ENCODE measurements around the gene NRBF2.

Gene NRBF2

DNA sequence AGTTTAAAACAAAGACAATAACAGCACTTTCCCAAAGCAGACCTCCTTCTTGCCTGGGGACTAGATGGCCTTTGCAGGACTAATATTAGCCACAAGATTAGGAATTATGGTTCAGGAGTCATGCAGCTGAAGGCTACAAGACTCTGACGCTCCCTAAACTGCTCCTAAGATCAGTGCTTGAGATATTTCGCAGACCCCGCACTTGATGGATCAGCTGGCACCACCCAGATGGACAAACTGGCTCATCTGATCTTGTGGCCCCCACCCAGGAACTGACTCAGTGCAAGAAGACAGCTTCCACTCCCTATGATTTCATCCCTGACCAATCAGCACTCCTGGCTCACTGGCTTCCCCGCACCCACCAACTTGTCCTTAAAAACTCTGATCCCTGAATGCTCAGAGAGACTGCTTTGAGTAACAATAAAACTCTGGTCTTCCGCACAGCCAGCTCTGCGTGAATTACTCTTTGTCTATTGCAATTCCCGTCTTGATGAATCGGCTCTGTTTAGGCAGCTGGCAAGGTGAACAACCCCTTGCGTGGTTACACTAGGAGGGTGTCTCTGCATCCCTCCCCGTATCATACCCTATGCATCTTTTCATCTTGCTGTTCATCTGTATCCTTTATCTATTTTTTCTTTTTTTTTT lies 26.9 kb upstream of the NRBF2 start:
- Histone ChIP-seq H3K23ac (ENCODE audit: low read length) (no peak overlapping the region), H4K91ac (ENCODE audit: low read depth, low read length) (no peak overlapping the region), H3K27me3 (ENCODE audit: insufficient read depth, low read length) (no peaks in the 10 kb centered on the region), H3K4me3 (ENCODE audit: low read depth, low read length) (no peak overlapping the region), H3K9me3 (ENCODE audit: insufficient read depth, low read depth, low read length) (no peaks in the 10 kb centered on the region), H2AK5ac (ENCODE audit: low read length) (no peak overlapping the region), H3K79me2 (ENCODE audit: control insufficient read depth, insufficient read depth, low read length, poor library complexity) (no peaks in the 10 kb centered on the region), H2BK5ac (ENCODE audit: low read depth, low read length, poor library complexity) (no peak overlapping the region), H3K79me1 (ENCODE audit: low read length) (no peaks in the 10 kb centered on the region), H3K4ac (ENCODE audit: low read depth, low read length) (no peak overlapping the region), H2BK120ac (ENCODE audit: insufficient read depth, low read length, poor library complexity) (no peak overlapping the region), H3K14ac (ENCODE audit: low read length) (no peak overlapping the region), H3K36me3 (ENCODE audit: control insufficient read depth in 1 of 2, insufficient read depth in 2 of 2, low read length in 2 of 2) (no peaks in the 10 kb centered on the region), H3K9ac (ENCODE audit: low read length) (no peak overlapping the region), H3K27ac (ENCODE audit: low read depth, low read length) (no peak overlapping the region), H4K8ac (ENCODE audit: low read depth, low read length) (no peak overlapping the region), H4K12ac (ENCODE audit: low read depth, low read length) (no peak overlapping the region), H2BK12ac (ENCODE audit: low read length) (no peak overlapping the region), H2AFZ (ENCODE audit: insufficient read depth, low read length, poor library complexity) (no peak overlapping the region), H3K18ac (ENCODE audit: low read length) (no peak overlapping the region), H3K4me2 (ENCODE audit: low read length) (no peak overlapping the region), H3K4me1 (ENCODE audit: control insufficient read depth in 1 of 2, insufficient read depth in 2 of 2, low read length in 2 of 2) (peaks cover 0 to 4% of the 10 kb centered on the region in 2 experiments)
- WGBS (ENCODE audit: extremely low coverage, insufficient coverage, insufficient read length): no CpG with 5 or more reads among the region's 10 CpGs
- no peak for DNase-seq

DNA sequence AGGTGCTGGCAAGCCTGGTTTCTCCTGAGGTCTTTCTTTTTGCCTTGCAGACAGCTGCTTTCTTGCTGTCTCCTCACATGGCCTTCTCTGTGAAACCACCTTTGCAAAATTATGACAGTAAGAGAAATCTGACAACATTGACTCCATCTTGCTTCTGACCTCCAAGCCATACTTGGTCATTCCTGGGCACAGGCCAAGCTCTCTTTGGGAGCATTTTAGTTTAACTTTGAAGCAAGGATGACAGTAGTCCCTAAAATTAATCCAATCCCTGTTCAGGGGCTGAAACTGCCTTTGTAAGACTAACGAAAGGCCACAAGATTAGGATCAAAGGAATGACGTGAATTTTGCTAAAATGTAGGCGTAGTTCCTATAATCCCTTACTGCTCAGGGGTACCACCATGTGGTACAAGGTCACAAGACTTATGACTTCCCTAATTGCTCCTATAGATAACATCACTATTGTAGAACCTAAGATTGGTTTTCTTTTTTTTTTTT lies 25.1 kb upstream of the NRBF2 start:
- Histone ChIP-seq H3K9me3 (ENCODE audit: insufficient read depth, low read depth, low read length) (no peaks in the 10 kb centered on the region), H4K91ac (ENCODE audit: low read depth, low read length) (no peak overlapping the region), H3K27ac (ENCODE audit: low read depth, low read length) (no peak overlapping the region), H2BK12ac (ENCODE audit: low read length) (no peak overlapping the region), H3K23ac (ENCODE audit: low read length) (no peak overlapping the region), H3K4me1 (ENCODE audit: control insufficient read depth in 1 of 2, insufficient read depth in 2 of 2, low read length in 2 of 2) (peaks cover 0 to 4% of the 10 kb centered on the region in 2 experiments), H3K9ac (ENCODE audit: low read length) (no peak overlapping the region), H3K4ac (ENCODE audit: low read depth, low read length) (no peak overlapping the region), H2BK120ac (ENCODE audit: insufficient read depth, low read length, poor library complexity) (no peak overlapping the region), H3K79me2 (ENCODE audit: control insufficient read depth, insufficient read depth, low read length, poor library complexity) (no peaks in the 10 kb centered on the region), H2AFZ (ENCODE audit: insufficient read depth, low read length, poor library complexity) (no peak overlapping the region), H3K4me3 (ENCODE audit: low read depth, low read length) (no peak overlapping the region), H4K8ac (ENCODE audit: low read depth, low read length) (no peak overlapping the region), H3K27me3 (ENCODE audit: insufficient read depth, low read length) (no peaks in the 10 kb centered on the region), H3K79me1 (ENCODE audit: low read length) (no peaks in the 10 kb centered on the region), H2AK5ac (ENCODE audit: low read length) (no peak overlapping the region), H4K12ac (ENCODE audit: low read depth, low read length) (no peak overlapping the region), H3K36me3 (ENCODE audit: control insufficient read depth in 1 of 2, insufficient read depth in 2 of 2, low read length in 2 of 2) (no peaks in the 10 kb centered on the region), H2BK5ac (ENCODE audit: low read depth, low read length, poor library complexity) (no peak overlapping the region), H3K4me2 (ENCODE audit: low read length) (no peak overlapping the region), H3K14ac (ENCODE audit: low read length) (no peak overlapping the region), H3K18ac (ENCODE audit: low read length) (no peak overlapping the region)
- peak in 1 of 2 donors; percentile 65 for DNase-seq
- WGBS (ENCODE audit: extremely low coverage, insufficient coverage, insufficient read length): no CpG with 5 or more reads among the region's 3 CpGs

DNA sequence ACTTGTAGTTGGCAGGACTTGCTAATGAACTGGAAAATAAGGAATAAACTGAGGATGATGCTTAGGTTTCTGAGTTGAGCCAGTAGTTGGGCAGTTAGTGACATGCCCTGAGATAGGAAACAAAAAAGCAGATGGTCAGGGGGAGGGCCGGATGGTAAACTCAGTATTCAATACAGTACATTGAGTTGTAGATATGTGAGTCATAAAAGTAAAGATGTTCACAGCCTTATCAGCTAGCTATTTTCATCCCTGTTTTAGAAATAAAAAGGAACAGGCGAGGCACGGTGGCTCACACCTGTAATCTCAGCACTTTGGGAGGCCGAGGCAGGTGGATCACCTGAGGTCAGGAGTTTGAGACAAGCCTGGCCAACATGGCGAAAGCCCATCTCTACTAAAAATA lies 22.2 kb upstream of the NRBF2 start:
- Histone ChIP-seq H2BK12ac (ENCODE audit: low read length) (no peak overlapping the region), H3K4me3 (ENCODE audit: low read depth, low read length) (no peak overlapping the region), H2AK5ac (ENCODE audit: low read length) (no peak overlapping the region), H3K36me3 (ENCODE audit: control insufficient read depth in 1 of 2, insufficient read depth in 2 of 2, low read length in 2 of 2) (no peaks in the 10 kb centered on the region), H3K18ac (ENCODE audit: low read length) (no peak overlapping the region), H3K9ac (ENCODE audit: low read length) (no peak overlapping the region), H4K91ac (ENCODE audit: low read depth, low read length) (no peak overlapping the region), H3K14ac (ENCODE audit: low read length) (no peak overlapping the region), H3K9me3 (ENCODE audit: insufficient read depth, low read depth, low read length) (no peaks in the 10 kb centered on the region), H4K12ac (ENCODE audit: low read depth, low read length) (no peak overlapping the region), H3K4me2 (ENCODE audit: low read length) (no peak overlapping the region), H4K8ac (ENCODE audit: low read depth, low read length) (no peak overlapping the region), H2AFZ (ENCODE audit: insufficient read depth, low read length, poor library complexity) (no peak overlapping the region), H3K4ac (ENCODE audit: low read depth, low read length) (no peak overlapping the region), H3K79me2 (ENCODE audit: control insufficient read depth, insufficient read depth, low read length, poor library complexity) (no peaks in the 10 kb centered on the region), H3K4me1 (ENCODE audit: control insufficient read depth in 1 of 2, insufficient read depth in 2 of 2, low read length in 2 of 2) (peaks cover 0 to 6% of the 10 kb centered on the region in 2 experiments), H3K27ac (ENCODE audit: low read depth, low read length) (no peak overlapping the region), H3K79me1 (ENCODE audit: low read length) (peaks cover 4% of the 10 kb centered on the region), H3K27me3 (ENCODE audit: insufficient read depth, low read length) (no peaks in the 10 kb centered on the region), H3K23ac (ENCODE audit: low read length) (no peak overlapping the region), H2BK5ac (ENCODE audit: low read depth, low read length, poor library complexity) (no peak overlapping the region), H2BK120ac (ENCODE audit: insufficient read depth, low read length, poor library complexity) (no peak overlapping the region)
- WGBS (ENCODE audit: extremely low coverage, insufficient coverage, insufficient read length): no CpG with 5 or more reads among the region's 5 CpGs
- no peak for DNase-seq

DNA sequence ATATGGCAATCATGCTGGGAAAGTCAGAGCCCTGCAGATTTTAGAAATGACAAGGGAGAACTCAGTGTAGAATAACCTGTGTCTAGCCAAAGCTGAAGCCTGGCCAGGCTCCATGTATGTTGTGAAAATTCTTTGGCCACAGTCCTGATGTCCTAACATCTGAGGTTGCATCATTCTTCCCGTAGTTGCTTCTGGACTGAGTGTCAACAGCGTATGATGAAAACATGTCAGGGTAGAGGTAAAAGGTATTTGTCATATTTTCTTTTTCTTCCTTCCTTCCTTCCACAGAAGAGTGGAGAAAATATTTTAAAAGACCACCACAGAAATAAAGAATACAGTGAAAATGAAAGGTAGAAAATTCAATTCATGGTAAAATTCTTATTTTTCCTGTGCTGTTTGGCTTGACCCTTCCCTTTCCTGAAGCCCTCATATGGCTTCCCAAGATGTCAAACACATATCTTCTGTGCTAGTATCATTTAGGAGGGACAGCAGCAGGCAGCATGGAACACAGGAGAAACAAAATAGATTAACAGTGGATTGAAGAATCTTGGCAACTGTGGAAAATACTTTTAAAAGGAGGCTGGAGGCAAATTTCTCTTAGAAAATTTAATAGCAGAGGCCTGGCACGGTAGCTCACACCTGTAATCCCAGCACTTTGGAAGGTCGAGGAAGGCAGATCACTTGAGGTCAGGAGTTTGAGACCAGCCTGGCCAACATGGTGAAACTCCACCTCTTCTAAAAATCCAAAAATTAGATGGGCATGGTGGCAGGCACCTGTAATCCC lies 18.9 kb upstream of the NRBF2 start:
- Histone ChIP-seq H3K27me3 (ENCODE audit: insufficient read depth, low read length) (no peaks in the 10 kb centered on the region), H4K12ac (ENCODE audit: low read depth, low read length) (no peak overlapping the region), H3K18ac (ENCODE audit: low read length) (no peak overlapping the region), H2BK120ac (ENCODE audit: insufficient read depth, low read length, poor library complexity) (peak overlapping the region; percentile 22), H2AFZ (ENCODE audit: insufficient read depth, low read length, poor library complexity) (no peak overlapping the region), H4K8ac (ENCODE audit: low read depth, low read length) (no peak overlapping the region), H3K14ac (ENCODE audit: low read length) (no peak overlapping the region), H2BK12ac (ENCODE audit: low read length) (peak overlapping the region; percentile 31), H3K36me3 (ENCODE audit: control insufficient read depth in 1 of 2, insufficient read depth in 2 of 2, low read length in 2 of 2) (no peaks in the 10 kb centered on the region), H3K27ac (ENCODE audit: low read depth, low read length) (no peak overlapping the region), H2AK5ac (ENCODE audit: low read length) (no peak overlapping the region), H3K4me3 (ENCODE audit: low read depth, low read length) (no peak overlapping the region), H4K91ac (ENCODE audit: low read depth, low read length) (peak overlapping the region; percentile 55), H3K4ac (ENCODE audit: low read depth, low read length) (no peak overlapping the region), H2BK5ac (ENCODE audit: low read depth, low read length, poor library complexity) (no peak overlapping the region), H3K79me2 (ENCODE audit: control insufficient read depth, insufficient read depth, low read length, poor library complexity) (no peaks in the 10 kb centered on the region), H3K23ac (ENCODE audit: low read length) (no peak overlapping the region), H3K79me1 (ENCODE audit: low read length) (peaks cover 7% of the 10 kb centered on the region), H3K4me1 (ENCODE audit: control insufficient read depth in 1 of 2, insufficient read depth in 2 of 2, low read length in 2 of 2) (peaks cover 0 to 2% of the 10 kb centered on the region in 2 experiments), H3K9ac (ENCODE audit: low read length) (no peak overlapping the region), H3K9me3 (ENCODE audit: insufficient read depth, low read depth, low read length) (no peaks in the 10 kb centered on the region), H3K4me2 (ENCODE audit: low read length) (no peak overlapping the region)
- DNase-seq: peak; percentile 83 to 93
- no CpG with 5 or more reads among the region's 4 CpGs for WGBS (ENCODE audit: extremely low coverage, insufficient coverage, insufficient read length)
